PFSK-1 (cell line): ENCODE data around the gene FAM184B.

Source experiments
- POLR2AphosphoS5 ChIP-seq: IDR thresholded peaks from 2 replicates; pipeline ENCODE4 v1.6.1; 2012; ENCODE audit warnings: low read depth, mild to moderate bottlenecking, control low read depth, low read length, moderate library complexity
- REST ChIP-seq, 2 experiments: IDR thresholded peaks; 2 replicates each; pipeline versions ENCODE4 v1.6.1 to v1.8.0; 2011 to 2012; ENCODE audit warnings: low read depth in 2 of 2, low read length in 2 of 2, control low read depth in 1 of 2, inconsistent platforms in 1 of 2, mild to moderate bottlenecking in 1 of 2, moderate library complexity in 1 of 2; ENCODE audit not compliant: insufficient read depth in 1 of 2
- SIN3A ChIP-seq: IDR thresholded peaks from 2 replicates; pipeline ENCODE4 v1.6.1; 2012; ENCODE audit warnings: mild to moderate bottlenecking, low read length, moderate library complexity, borderline replicate concordance; ENCODE audit not compliant: insufficient read depth
- TAF1 ChIP-seq: IDR thresholded peaks from 2 replicates; pipeline ENCODE4 v1.6.1; 2012; ENCODE audit warnings: low read length, control low read depth, borderline replicate concordance; ENCODE audit not compliant: insufficient read depth

- TF ChIP-seq SIN3A (no peak), POLR2AphosphoS5 (no peak), REST (IDR thresholded peaks at IDR 0.05; ENCODE audit: insufficient read depth in 1 of 2, low read depth in 2 of 2, low read length in 2 of 2) (no peak), TAF1 (no peak)
Observed at GRCh38 chr4:17667253-17667652, 114.2 kb downstream of the FAM184B start.
